ENCODE measurements around the gene FADS1. TPM values are rescaled to one million over a fixed set of nuclear protein-coding genes. Genes with fewer than 3 reads are reported as not detected.

Gene FADS1
- total and polyA plus RNA-seq, 2 of the 13 experiments (the other 11 are each of a cell fraction or from before 2014, with no cell fraction given) = 91.8 to 108 TPM

DNA sequence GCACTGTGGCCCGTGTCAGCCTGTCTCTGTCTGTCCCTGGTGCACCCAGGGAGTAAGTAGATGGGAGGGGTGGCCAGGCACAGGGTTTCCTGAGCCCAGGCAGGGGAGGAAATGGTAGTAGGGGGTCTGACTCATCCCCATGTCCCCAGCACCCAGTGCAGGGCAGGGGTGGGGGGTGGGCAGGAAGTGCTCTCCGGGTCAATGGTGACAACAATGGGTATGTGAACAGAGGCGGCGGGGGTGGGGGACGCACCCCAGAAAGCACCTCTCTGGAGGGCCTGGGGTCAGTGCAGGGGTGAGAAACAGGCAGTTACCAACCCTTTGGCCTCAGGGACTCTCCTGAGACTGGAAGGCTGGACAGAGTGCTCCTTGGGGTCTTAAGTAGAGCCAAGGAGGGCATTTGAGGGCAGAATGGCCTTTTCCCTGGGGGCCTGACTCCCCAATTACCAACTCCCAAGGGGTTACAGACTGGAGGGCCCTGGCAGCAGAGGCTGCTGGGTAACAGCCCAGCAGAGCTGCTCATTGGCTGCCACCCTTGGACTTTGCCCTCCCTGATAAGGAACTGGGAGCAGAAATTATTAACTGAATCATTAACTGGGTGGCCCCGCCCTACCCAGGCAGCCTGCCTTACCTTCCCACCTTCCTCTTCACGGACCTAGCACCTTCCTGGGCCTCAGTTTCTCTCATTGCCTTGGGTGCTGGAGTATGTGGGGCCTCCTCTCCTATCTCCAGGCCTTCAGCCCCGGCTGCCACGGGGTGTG is 60.2 kb downstream of the FADS1 start (continued):
- TF ChIP-seq, protein P1, sequence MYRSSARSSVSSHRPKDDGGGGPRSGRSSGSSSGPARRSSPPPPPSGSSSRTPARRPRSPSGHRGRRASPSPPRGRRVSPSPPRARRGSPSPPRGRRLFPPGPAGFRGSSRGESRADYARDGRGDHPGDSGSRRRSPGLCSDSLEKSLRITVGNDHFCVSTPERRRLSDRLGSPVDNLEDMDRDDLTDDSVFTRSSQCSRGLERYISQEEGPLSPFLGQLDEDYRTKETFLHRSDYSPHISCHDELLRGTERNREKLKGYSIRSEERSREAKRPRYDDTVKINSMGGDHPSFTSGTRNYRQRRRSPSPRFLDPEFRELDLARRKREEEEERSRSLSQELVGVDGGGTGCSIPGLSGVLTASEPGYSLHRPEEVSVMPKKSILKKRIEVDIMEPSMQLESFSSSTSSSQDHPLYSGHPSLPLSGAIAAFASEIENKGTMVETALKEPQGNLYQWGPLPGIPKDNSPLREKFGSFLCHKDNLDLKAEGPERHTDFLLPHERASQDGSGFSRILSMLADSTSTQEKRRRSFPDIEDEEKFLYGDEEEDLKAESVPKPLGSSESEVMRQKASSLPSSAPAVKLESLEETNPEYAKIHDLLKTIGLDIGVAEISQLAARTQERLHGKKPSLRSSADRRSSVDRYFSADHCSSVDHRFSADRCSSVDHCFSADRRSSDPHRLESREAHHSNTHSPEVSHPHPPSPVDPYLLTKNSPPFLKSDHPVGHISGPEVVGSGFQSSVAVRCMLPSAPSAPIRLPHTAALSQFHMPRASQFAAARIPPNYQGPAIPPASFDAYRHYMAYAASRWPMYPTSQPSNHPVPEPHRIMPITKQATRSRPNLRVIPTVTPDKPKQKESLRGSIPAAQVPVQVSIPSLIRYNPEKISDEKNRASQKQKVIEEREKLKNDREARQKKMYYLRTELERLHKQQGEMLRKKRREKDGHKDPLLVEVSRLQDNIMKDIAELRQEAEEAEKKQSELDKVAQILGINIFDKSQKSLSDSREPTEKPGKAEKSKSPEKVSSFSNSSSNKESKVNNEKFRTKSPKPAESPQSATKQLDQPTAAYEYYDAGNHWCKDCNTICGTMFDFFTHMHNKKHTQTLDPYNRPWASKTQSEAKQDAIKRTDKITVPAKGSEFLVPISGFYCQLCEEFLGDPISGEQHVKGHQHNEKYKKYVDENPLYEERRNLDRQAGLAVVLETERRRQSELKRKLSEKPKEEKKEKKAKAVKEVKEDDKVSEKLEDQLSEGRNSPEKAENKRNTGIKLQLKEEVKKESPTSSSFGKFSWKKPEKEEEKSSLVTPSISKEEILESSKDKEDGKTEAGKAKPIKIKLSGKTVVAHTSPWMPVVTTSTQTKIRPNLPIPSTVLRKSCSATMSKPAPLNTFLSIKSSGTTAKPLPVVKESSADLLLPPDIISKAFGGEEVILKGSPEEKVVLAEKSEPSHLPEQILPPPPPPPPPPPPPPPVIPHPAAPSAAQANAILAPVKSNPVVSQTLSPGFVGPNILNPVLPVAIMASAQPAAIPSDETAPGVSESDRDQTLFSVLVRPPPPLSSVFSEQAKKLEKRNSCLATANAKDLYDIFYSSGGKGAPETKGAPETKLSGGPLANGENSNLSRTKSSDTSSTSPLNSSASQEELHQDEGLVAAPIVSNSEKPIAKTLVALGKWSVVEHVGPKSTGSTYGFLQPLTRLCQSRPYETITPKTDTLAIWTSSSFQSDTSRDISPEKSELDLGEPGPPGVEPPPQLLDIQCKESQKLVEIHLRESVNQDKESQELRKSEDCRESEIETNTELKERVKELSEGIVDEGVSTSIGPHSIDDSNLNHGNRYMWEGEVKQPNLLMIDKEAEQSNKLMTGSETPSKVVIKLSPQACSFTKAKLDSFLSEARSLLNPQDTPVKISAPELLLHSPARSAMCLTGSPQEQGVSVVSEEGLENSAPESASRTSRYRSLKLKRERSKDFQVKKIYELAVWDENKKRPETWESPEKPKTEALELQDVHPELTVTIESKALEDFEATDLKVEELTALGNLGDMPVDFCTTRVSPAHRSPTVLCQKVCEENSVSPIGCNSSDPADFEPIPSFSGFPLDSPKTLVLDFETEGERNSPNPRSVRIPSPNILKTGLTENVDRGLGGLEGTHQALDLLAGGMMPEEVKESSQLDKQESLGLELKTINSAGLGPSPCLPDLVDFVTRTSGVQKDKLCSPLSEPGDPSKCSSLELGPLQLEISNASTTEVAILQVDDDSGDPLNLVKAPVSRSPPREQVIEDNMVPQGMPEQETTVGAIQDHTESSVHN (CRISPR knock-in tag; IDR thresholded peaks at IDR 0.05) = no peak
- no peak for TF ChIP-seq MZF1 (CRISPR knock-in tag; IDR thresholded peaks at IDR 0.05; ENCODE audit: borderline replicate concordance)
- TF ChIP-seq, protein P2, sequence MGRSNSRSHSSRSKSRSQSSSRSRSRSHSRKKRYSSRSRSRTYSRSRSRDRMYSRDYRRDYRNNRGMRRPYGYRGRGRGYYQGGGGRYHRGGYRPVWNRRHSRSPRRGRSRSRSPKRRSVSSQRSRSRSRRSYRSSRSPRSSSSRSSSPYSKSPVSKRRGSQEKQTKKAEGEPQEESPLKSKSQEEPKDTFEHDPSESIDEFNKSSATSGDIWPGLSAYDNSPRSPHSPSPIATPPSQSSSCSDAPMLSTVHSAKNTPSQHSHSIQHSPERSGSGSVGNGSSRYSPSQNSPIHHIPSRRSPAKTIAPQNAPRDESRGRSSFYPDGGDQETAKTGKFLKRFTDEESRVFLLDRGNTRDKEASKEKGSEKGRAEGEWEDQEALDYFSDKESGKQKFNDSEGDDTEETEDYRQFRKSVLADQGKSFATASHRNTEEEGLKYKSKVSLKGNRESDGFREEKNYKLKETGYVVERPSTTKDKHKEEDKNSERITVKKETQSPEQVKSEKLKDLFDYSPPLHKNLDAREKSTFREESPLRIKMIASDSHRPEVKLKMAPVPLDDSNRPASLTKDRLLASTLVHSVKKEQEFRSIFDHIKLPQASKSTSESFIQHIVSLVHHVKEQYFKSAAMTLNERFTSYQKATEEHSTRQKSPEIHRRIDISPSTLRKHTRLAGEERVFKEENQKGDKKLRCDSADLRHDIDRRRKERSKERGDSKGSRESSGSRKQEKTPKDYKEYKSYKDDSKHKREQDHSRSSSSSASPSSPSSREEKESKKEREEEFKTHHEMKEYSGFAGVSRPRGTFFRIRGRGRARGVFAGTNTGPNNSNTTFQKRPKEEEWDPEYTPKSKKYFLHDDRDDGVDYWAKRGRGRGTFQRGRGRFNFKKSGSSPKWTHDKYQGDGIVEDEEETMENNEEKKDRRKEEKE (IDR thresholded peaks at IDR 0.05) = no peak
- TF ChIP-seq, protein P3, sequence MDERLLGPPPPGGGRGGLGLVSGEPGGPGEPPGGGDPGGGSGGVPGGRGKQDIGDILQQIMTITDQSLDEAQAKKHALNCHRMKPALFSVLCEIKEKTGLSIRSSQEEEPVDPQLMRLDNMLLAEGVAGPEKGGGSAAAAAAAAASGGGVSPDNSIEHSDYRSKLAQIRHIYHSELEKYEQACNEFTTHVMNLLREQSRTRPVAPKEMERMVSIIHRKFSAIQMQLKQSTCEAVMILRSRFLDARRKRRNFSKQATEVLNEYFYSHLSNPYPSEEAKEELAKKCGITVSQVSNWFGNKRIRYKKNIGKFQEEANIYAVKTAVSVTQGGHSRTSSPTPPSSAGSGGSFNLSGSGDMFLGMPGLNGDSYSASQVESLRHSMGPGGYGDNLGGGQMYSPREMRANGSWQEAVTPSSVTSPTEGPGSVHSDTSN (CRISPR knock-in tag; IDR thresholded peaks at IDR 0.05) = no peak
- TF ChIP-seq MAF1 (CRISPR knock-in tag; IDR thresholded peaks at IDR 0.05; ENCODE audit: borderline replicate concordance) = no peak
- TF ChIP-seq ZNF879 (CRISPR knock-in tag; IDR thresholded peaks at IDR 0.05) = no peak
- TF ChIP-seq ZNF501 (CRISPR knock-in tag; IDR thresholded peaks at IDR 0.05) = no peak
- TF ChIP-seq NR1H2 (CRISPR knock-in tag; IDR thresholded peaks at IDR 0.05; ENCODE audit: borderline replicate concordance, low read depth) = no peak
- no peak for TF ChIP-seq ZFP36L2 (CRISPR knock-in tag; IDR thresholded peaks at IDR 0.05)
- TF ChIP-seq, protein P4, sequence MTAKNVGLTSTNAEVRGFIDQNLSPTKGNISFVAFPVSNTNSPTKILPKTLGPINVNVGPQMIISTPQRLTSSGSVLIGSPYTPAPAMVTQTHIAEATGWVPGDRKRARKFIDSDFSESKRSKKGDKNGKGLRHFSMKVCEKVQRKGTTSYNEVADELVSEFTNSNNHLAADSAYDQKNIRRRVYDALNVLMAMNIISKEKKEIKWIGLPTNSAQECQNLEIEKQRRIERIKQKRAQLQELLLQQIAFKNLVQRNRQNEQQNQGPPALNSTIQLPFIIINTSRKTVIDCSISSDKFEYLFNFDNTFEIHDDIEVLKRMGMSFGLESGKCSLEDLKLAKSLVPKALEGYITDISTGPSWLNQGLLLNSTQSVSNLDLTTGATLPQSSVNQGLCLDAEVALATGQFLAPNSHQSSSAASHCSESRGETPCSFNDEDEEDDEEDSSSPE (CRISPR knock-in tag; IDR thresholded peaks at IDR 0.05) = no peak
- TF ChIP-seq ZBTB7A (CRISPR knock-in tag; IDR thresholded peaks at IDR 0.05) = peak; percentile 54
- no peak for TF ChIP-seq HOXA7 (CRISPR knock-in tag; IDR thresholded peaks at IDR 0.05)
- TF ChIP-seq, protein P5, sequence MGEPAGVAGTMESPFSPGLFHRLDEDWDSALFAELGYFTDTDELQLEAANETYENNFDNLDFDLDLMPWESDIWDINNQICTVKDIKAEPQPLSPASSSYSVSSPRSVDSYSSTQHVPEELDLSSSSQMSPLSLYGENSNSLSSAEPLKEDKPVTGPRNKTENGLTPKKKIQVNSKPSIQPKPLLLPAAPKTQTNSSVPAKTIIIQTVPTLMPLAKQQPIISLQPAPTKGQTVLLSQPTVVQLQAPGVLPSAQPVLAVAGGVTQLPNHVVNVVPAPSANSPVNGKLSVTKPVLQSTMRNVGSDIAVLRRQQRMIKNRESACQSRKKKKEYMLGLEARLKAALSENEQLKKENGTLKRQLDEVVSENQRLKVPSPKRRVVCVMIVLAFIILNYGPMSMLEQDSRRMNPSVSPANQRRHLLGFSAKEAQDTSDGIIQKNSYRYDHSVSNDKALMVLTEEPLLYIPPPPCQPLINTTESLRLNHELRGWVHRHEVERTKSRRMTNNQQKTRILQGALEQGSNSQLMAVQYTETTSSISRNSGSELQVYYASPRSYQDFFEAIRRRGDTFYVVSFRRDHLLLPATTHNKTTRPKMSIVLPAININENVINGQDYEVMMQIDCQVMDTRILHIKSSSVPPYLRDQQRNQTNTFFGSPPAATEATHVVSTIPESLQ (CRISPR knock-in tag; conservative IDR thresholded peaks at IDR 0.05) = no peak

Measured in HepG2 (cell line).